K562 (cell line): Measurements from ENCODE around the gene DNMT1. TPM values are rescaled to one million over a fixed set of nuclear protein-coding genes. Genes with fewer than 3 reads are reported as not detected.

Source experiments
- BCLAF1 ChIP-seq, 2 experiments: fragments of 450-650 bp in 1 of 2; IDR thresholded peaks; 2 replicates each; pipeline ENCODE4 v1.6.1; 2011 to 2017; ENCODE audit warnings: low read depth in 2 of 2, antibody characterized with exemption in 1 of 2, borderline replicate concordance in 1 of 2, low read length in 1 of 2, mild to moderate bottlenecking in 1 of 2, mixed read lengths in 1 of 2; ENCODE audit not compliant: control insufficient read depth in 1 of 2
- POLR2AphosphoS2 ChIP-seq: IDR thresholded peaks from 2 replicates; pipeline ENCODE4 v1.6.1; 2012; ENCODE audit warnings: low read length, improper control_type of control experiment
- PRDM10 ChIP-seq: fragments of 450-650 bp; IDR thresholded peaks from 2 replicates; pipeline ENCODE4 v1.6.1; 2018; ENCODE audit not compliant: partially characterized antibody
- RBM22 ChIP-seq: fragments of 200-400 bp; formaldehyde crosslinking; IDR thresholded peaks from 2 replicates; pipeline ENCODE4 v1.6.1; 2018; ENCODE audit warnings: low read length, low read depth; ENCODE audit not compliant: poor library complexity, severe bottlenecking
- SMAD4 ChIP-seq: fragments of 250-450 bp; sonication (Bioruptor Pico); conservative IDR thresholded peaks from 2 replicates; pipeline ENCODE4 v1.8.0; 2021; ENCODE audit warnings: inconsistent platforms, mild to moderate bottlenecking, moderate library complexity
- TCF15 ChIP-seq: fragments of 250-450 bp; sonication (Bioruptor Pico); IDR thresholded peaks from 2 replicates; pipeline ENCODE4 v1.8.0; 2022; ENCODE audit warnings: moderate library complexity, mild to moderate bottlenecking, inconsistent platforms
- YY1 ChIP-seq, 3 experiments: IDR thresholded peaks; 2 replicates each; pipeline ENCODE4 v1.6.1; 2011; ENCODE audit warnings: low read length in 2 of 3, mild to moderate bottlenecking in 2 of 3, moderate library complexity in 2 of 3, borderline replicate concordance in 1 of 3, control low read depth in 1 of 3, low read depth in 1 of 3; ENCODE audit not compliant: insufficient read depth in 3 of 3, insufficient replicate concordance in 2 of 3, control insufficient read depth in 1 of 3, insufficient read length in 1 of 3; ENCODE audit errors: extremely low read depth in 1 of 3
- ZNF23 ChIP-seq: fragments of 250-450 bp; sonication (Bioruptor Pico); IDR thresholded peaks from 2 replicates; pipeline ENCODE4 v1.4.0; 2020; ENCODE audit warnings: mild to moderate bottlenecking
- ZNF668 ChIP-seq: fragments of 250-450 bp; sonication (Bioruptor Pico); IDR thresholded peaks from 2 replicates; pipeline ENCODE4 v1.8.0; 2022; ENCODE audit warnings: mild to moderate bottlenecking, inconsistent platforms
- polyA plus RNA-seq, 8 experiments: library from polyadenylated mRNA; depleted of rRNA in 4 of 8; stranded (reverse) in 5 of 8; unstranded in 3 of 8; fragments of >200 nt; fragmentation: Nextera tagmentation in 2 of 8; fragmentation: Illumina TruSeq in 1 of 8; extraction: Ambion mirVana in 2 of 8; extraction: Trizol in 1 of 8; gene quantifications; 2 replicates each; pipeline versions ENCODE4 v1.2.1 to v1.2.3, GENCODE V29; 2011 to 2014; ENCODE audit warnings: inconsistent platforms in 1 of 8, missing spikeins in 1 of 8
- total RNA-seq, 7 experiments: library from RNA; depleted of rRNA in 6 of 7; stranded (reverse); fragments of >200 nt in 6 of 7; fragmentation: Illumina TruSeq in 2 of 7; extraction: Trizol in 2 of 7; gene quantifications; 2 replicates each; pipeline versions ENCODE4 v1.2.1 to v1.2.3, GENCODE V29; 2011 to 2021; ENCODE audit warnings: low replicate concordance in 1 of 7
- TF ChIP-seq, protein P1 (sequence below): fragments of 250-450 bp; sonication (Bioruptor Pico); IDR thresholded peaks from 2 replicates; pipeline ENCODE4 v1.9.0; 2021; ENCODE audit warnings: mild to moderate bottlenecking, inconsistent platforms
- TF ChIP-seq, protein P2 (sequence below): fragments of 250-450 bp; sonication (Bioruptor Pico); IDR thresholded peaks from 2 replicates; pipeline ENCODE4 v1.8.0; 2022; ENCODE audit warnings: inconsistent platforms, mild to moderate bottlenecking, moderate library complexity, borderline replicate concordance

DNMT1 gene
- total and polyA plus RNA-seq, 9 of the 15 experiments (the other 6 are each of a cell fraction or from before 2014, with no cell fraction given) = 80.1 to 271 (median 121) TPM

DNA sequence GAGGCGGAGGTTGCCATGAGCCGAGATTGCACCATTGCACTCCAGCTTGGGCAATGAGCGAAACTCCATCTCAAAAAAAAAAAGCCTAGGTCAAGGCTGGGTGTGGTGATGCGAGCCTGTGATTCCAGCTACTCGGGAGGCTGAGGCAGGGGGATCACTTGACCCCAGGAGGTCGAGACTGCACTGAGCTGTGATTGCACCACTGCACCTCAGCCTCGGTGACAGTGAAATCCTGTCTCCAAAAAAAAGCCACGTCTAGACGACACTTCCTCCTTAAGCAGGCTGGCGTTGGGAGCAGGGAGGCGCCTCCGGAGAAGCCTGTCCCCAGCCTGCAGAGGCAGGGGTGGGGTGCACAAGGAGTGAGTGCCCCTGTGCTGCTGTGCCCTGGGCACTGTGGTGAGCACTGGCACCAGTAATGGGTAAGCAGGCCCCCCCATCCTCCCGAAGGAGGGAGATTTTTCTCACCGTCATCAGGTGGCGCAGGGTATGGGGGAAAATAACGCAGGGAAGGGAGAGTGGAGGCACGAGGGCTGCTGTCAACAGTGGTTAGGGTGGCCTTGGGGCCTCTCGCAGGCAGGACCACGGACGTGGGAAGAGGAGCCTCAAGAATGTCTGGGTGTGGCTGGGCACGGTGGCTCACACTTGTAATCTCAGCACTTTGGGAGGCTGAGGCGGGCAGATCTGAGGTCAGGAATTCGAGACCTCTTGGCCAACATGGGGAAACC, 82.6 kb downstream of the DNMT1 start (continued):
- TF ChIP-seq, protein P1, sequence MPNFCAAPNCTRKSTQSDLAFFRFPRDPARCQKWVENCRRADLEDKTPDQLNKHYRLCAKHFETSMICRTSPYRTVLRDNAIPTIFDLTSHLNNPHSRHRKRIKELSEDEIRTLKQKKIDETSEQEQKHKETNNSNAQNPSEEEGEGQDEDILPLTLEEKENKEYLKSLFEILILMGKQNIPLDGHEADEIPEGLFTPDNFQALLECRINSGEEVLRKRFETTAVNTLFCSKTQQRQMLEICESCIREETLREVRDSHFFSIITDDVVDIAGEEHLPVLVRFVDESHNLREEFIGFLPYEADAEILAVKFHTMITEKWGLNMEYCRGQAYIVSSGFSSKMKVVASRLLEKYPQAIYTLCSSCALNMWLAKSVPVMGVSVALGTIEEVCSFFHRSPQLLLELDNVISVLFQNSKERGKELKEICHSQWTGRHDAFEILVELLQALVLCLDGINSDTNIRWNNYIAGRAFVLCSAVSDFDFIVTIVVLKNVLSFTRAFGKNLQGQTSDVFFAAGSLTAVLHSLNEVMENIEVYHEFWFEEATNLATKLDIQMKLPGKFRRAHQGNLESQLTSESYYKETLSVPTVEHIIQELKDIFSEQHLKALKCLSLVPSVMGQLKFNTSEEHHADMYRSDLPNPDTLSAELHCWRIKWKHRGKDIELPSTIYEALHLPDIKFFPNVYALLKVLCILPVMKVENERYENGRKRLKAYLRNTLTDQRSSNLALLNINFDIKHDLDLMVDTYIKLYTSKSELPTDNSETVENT (CRISPR knock-in tag) = peak; percentile 62; the same call in 1 of the 2 replicates
- TF ChIP-seq RBM22 = peak; percentile 39
- TF ChIP-seq ZNF668 (CRISPR knock-in tag) = no peak
- 0 out of 2 replicates have a peak, but pooled peaks have one; percentile 22 for TF ChIP-seq SMAD4 (CRISPR knock-in tag)
- no peak for TF ChIP-seq ZNF23 (CRISPR knock-in tag)
- TF ChIP-seq BCLAF1 (IDR thresholded peaks at IDR 0.05; ENCODE audit: borderline replicate concordance in 1 of 2, control insufficient read depth in 1 of 2, low read depth in 2 of 2, low read length in 1 of 2) = no peak
- TF ChIP-seq POLR2AphosphoS2 = peak; percentile 19; the same call in 1 of the 2 replicates
- TF ChIP-seq, protein P2, sequence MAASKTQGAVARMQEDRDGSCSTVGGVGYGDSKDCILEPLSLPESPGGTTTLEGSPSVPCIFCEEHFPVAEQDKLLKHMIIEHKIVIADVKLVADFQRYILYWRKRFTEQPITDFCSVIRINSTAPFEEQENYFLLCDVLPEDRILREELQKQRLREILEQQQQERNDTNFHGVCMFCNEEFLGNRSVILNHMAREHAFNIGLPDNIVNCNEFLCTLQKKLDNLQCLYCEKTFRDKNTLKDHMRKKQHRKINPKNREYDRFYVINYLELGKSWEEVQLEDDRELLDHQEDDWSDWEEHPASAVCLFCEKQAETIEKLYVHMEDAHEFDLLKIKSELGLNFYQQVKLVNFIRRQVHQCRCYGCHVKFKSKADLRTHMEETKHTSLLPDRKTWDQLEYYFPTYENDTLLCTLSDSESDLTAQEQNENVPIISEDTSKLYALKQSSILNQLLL (CRISPR knock-in tag) = no peak
- TF ChIP-seq YY1 (IDR thresholded peaks at IDR 0.05; ENCODE audit: borderline replicate concordance in 1 of 3, control insufficient read depth in 1 of 3, extremely low read depth in 1 of 3, insufficient read depth in 3 of 3, insufficient read length in 1 of 3, insufficient replicate concordance in 2 of 3, low read depth in 1 of 3, low read length in 2 of 3) = no peak
- no peak for TF ChIP-seq TCF15 (CRISPR knock-in tag)
- TF ChIP-seq PRDM10 = no peak
